Lung (tissue), 12 donors: ENCODE measurements around the gene TTC28. TPM values are rescaled to one million over a fixed set of nuclear protein-coding genes. Genes with fewer than 3 reads are reported as not detected.
"Not testable (repeated sequence)": the region's sequence is repeated elsewhere in the genome, so short reads cannot be mapped to it uniquely, and the experiment has no call there.

ENCODE experiments used
- ATAC-seq: fragments of 200-7000 bp; cut with Tn5 transposase; one replicate; pipeline ENCODE4 v1.9.1; 2020; ENCODE audit warnings: moderate number of reproducible peaks; ENCODE audit not compliant: insufficient read depth, low FRiP score
- DNase-seq, 3 donors: peaks; one replicate each; pipeline ENCODE4 v3.0.0-alpha.2; 2013 to 2017
- H3K27ac ChIP-seq, 2 donors: one replicate each; pipeline ENCODE4 v1.5.1; 2013; ENCODE audit warnings: mild to moderate bottlenecking in 2 of 2, moderate library complexity in 2 of 2, control low read depth in 1 of 2, inconsistent platforms in 1 of 2, low read depth in 1 of 2, low read length in 1 of 2
- H3K27me3 ChIP-seq, 3 donors: one replicate each; pipeline ENCODE4 v1.5.1; 2013; ENCODE audit warnings: low read length in 2 of 3; ENCODE audit not compliant: control insufficient read depth in 3 of 3, insufficient read depth in 3 of 3
- H3K36me3 ChIP-seq, 4 donors: one replicate each; pipeline ENCODE4 v1.5.1; 2013; ENCODE audit warnings: low read length in 4 of 4, mild to moderate bottlenecking in 1 of 4, moderate library complexity in 1 of 4; ENCODE audit not compliant: control insufficient read depth in 4 of 4, insufficient read depth in 4 of 4
- H3K4me1 ChIP-seq, 5 donors: one replicate each; pipeline ENCODE4 v1.5.1; 2013; ENCODE audit warnings: low read length in 5 of 5, mild to moderate bottlenecking in 2 of 5, moderate library complexity in 1 of 5; ENCODE audit not compliant: control insufficient read depth in 5 of 5, insufficient read depth in 5 of 5
- H3K4me3 ChIP-seq: one replicate; pipeline ENCODE4 v1.5.1; 2013; ENCODE audit warnings: mild to moderate bottlenecking, control low read depth, moderate library complexity
- H3K9ac ChIP-seq, 2 donors: one replicate each; pipeline ENCODE4 v1.5.1; 2013; ENCODE audit warnings: low read length in 2 of 2, control low read depth in 1 of 2; ENCODE audit not compliant: insufficient read depth in 1 of 2
- H3K9me3 ChIP-seq, 4 donors: one replicate each; pipeline ENCODE4 v1.5.1; 2013; ENCODE audit warnings: low read length in 3 of 4, mild to moderate bottlenecking in 1 of 4, moderate library complexity in 1 of 4; ENCODE audit not compliant: control insufficient read depth in 4 of 4, insufficient read depth in 3 of 4
- WGBS, 2 donors: extraction: QIAGEN DNeasy Blood & Tissue Kit; methylation state at CpG; one replicate each; pipeline ENCODE4 v1.1.7; 2013; 5-methylcytosine and 5-hydroxymethylcytosine counted together
- polyA plus RNA-seq, 2 donors: library from polyadenylated mRNA; stranded (reverse); fragments of 200-250 nt; gene quantifications; one replicate each; pipeline ENCODE4 v1.2.1, GENCODE V29; 2013
- total RNA-seq, 2 donors: library from RNA; depleted of rRNA in 1 of 2; stranded (reverse); fragments of >200 nt in 1 of 2; gene quantifications; one replicate each; pipeline ENCODE4 v1.2.1, GENCODE V29; 2014 to 2021
- TF ChIP-seq, protein P1 (sequence below): IDR thresholded peaks from 2 replicates; pipeline ENCODE4 v1.5.1; 2012; ENCODE audit warnings: mild to moderate bottlenecking; ENCODE audit errors: control extremely low read depth, extremely low read depth
- donor health status: control.
- donor health status: control.
- donor health status: Bipolar disorder and iron deficiency.
- donor health status: healthy.
- donor health status: DM: yes; HTN: yes; CAD: no.

TTC28 gene
- total and polyA plus RNA-seq, 4 donors: 4.7 to 72.2 (median 24.8) TPM

DNA sequence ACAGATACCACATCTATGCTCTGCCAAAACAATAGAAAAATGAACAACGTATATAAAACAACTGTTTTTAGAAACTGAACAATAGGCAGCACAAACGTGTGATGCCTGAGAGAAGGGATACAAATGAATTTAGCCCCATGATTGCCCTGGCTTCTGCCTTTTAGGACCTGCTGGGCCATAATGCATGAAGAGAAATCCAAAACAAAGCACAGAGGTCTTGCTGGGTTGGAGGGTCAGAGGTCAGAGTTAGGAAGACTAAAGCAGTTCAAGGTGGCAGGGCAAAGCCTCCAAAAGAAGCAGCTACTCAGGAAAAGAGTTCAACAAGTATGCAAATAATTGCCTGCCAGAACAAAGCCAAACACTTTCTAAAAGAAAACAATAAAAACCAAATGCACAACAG is 138.5 kb downstream of the TTC28 start:
- Histone ChIP-seq H3K27ac (no peak overlapping the region), H3K4me1 (peaks cover 0 to 4% (median 0%) of the 10 kb centered on the region in 5 donors), H3K27me3 (no peaks in the 10 kb centered on the region), H3K36me3 (peaks cover 0 to 2% (median 0%) of the 10 kb centered on the region in 4 donors), H3K9me3 (no peaks in the 10 kb centered on the region), H3K4me3 (no peak overlapping the region), H3K9ac (no peak overlapping the region)
- TF ChIP-seq, protein P1, sequence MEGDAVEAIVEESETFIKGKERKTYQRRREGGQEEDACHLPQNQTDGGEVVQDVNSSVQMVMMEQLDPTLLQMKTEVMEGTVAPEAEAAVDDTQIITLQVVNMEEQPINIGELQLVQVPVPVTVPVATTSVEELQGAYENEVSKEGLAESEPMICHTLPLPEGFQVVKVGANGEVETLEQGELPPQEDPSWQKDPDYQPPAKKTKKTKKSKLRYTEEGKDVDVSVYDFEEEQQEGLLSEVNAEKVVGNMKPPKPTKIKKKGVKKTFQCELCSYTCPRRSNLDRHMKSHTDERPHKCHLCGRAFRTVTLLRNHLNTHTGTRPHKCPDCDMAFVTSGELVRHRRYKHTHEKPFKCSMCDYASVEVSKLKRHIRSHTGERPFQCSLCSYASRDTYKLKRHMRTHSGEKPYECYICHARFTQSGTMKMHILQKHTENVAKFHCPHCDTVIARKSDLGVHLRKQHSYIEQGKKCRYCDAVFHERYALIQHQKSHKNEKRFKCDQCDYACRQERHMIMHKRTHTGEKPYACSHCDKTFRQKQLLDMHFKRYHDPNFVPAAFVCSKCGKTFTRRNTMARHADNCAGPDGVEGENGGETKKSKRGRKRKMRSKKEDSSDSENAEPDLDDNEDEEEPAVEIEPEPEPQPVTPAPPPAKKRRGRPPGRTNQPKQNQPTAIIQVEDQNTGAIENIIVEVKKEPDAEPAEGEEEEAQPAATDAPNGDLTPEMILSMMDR: no peak
- WGBS, 2 donors: 68 to 75% methylated on average over 2 of the region's 2 CpGs
- ATAC-seq: no peak
- DNase-seq: no peak

DNA sequence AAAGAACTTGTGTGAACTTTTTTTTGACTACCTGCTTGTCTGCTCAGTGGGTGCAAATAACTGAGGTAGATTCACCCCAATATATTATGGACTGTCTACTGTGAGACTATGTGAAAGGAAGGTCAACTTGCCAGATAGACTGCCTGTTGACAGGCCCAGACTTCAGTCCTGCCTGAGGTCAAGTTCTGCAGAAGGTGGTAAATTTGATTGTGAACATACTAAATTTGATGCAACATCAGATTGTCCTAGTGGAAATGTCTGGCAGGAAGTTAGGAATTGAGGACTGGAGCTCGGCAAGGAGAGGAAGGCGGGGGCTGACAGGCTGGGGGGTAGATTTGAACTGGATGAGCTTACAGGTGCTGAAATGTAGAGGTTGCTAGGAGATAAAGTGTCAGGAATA is 140.7 kb downstream of the TTC28 start:
- Histone ChIP-seq H3K9me3 (no peaks in the 10 kb centered on the region), H3K27ac (no peak overlapping the region), H3K27me3 (no peaks in the 10 kb centered on the region), H3K9ac (no peak overlapping the region), H3K36me3 (peaks cover 0 to 2% (median 0%) of the 10 kb centered on the region in 4 donors), H3K4me3 (no peak overlapping the region), H3K4me1 (peaks cover 0 to 1% (median 0%) of the 10 kb centered on the region in 5 donors)
- 87 to 90% methylated on average over 2 of the region's 2 CpGs for WGBS, 2 donors
- DNase-seq (no peak), ATAC-seq (no peak)
- TF ChIP-seq, protein P1: no peak

DNA sequence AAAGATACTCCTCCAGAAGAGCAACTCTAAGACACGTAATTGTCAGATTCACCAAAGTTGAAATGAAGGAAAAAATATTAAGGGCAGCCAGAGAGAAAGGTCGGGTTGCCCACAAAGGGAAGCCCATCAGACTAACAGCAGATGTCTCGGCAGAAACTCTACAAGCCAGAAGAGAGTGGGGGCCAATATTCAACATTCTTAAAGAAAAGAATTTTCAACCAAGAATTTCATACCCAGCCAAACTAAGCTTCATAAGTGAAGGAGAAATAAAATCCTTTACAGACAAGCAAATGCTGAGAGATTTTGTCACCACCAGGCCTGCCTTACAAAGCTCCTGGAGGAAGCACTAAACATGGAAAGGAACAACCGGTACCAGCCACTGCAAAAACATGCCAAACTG is 149.1 kb downstream of the TTC28 start:
- not testable (repeated sequence) for ATAC-seq
- 93% methylated on average over 4 of the region's 4 CpGs for WGBS, 2 donors

DNA sequence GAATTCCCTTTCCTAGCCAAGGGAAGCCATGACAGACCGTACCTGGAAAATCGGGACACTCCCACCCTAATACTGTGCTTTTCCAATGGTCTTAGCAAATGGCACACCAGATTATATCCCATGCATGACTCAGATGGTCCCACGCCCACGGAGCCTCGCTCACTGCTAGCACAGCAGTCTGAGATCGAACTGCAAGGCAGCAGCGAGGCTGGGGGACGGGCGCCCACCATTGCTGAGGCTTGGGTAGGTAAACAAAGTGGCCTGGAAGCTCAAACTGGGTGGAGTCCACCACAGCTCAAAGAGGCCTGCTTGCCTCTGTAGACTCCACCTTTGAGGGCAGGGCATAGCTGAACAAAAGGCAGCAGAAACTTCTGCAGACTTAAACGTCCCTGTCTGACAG is 150.5 kb downstream of the TTC28 start:
- not testable (repeated sequence) for H3K27ac ChIP-seq, H3K9me3 ChIP-seq, H3K27me3 ChIP-seq, ATAC-seq, H3K9ac ChIP-seq, DNase-seq, H3K36me3 ChIP-seq, H3K4me1 ChIP-seq, H3K4me3 ChIP-seq
- 95 to 96% methylated on average over 10 of the region's 10 CpGs for WGBS, 2 donors

More for the DNA sequence above, 149.1 kb downstream of the TTC28 start:
- not testable (repeated sequence) for H3K9me3 ChIP-seq, H3K9ac ChIP-seq, H3K27ac ChIP-seq, H3K4me3 ChIP-seq, H3K36me3 ChIP-seq, DNase-seq, H3K4me1 ChIP-seq, H3K27me3 ChIP-seq

DNA sequence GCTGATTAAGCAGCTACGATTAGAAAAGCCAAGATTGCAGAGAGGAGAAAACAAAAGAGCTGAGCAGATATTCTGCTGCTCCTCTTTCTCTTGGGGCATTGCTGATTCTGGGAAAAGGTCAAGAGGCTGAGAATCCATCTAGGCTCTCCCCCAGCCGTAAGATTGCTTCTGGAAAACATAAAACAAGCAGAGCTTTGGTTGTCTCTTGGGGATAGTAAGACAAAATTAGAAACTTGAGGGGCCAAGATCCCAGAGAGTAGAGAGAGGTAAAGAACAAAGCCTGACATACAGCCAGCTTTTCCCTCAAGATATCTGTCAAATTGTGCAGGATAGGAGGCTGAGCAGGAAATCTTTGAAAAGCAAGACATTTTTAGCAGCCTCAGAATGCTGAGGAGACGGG is 158.2 kb downstream of the TTC28 start:
- Histone ChIP-seq H3K4me3 (no peak overlapping the region), H3K9ac (no peak overlapping the region), H3K27me3 (no peaks in the 10 kb centered on the region), H3K4me1 (peaks cover 0 to 9% (median 3%) of the 10 kb centered on the region in 5 donors), H3K9me3 (no peaks in the 10 kb centered on the region), H3K36me3 (no peaks in the 10 kb centered on the region), H3K27ac (no peak overlapping the region)
- TF ChIP-seq, protein P1: no peak
- ATAC-seq: no peak
- WGBS, 2 donors: 82 to 89% methylated on average over 3 of the region's 3 CpGs
- no peak for DNase-seq
